Left lung (tissue), 10 donors: Measurements from ENCODE around the gene ARMC6. TPM values are rescaled to one million over a fixed set of nuclear protein-coding genes. Genes with fewer than 3 reads are reported as not detected.

ENCODE experiments used
- ATAC-seq: fragments of 200-7000 bp; cut with Tn5 transposase; one replicate; pipeline ENCODE4 v1.9.1; 2020; ENCODE audit warnings: moderate library complexity
- DNase-seq, 4 donors: peaks; one replicate each; pipeline ENCODE4 v3.0.0-alpha.2; 2013 to 2020
- H3K27ac ChIP-seq, 2 donors: fragments of 200-600 bp; sonication (generic) in 1 of 2; one replicate each; pipeline versions ENCODE4 v1.5.0 to v1.8.0; 2020 to 2021
- H3K27me3 ChIP-seq, 2 donors: fragments of 200-600 bp; sonication (generic) in 1 of 2; one replicate each; pipeline versions ENCODE4 v1.5.0 to v1.8.0; 2020 to 2021
- H3K36me3 ChIP-seq, 2 donors: fragments of 200-600 bp; sonication (generic) in 1 of 2; one replicate each; pipeline versions ENCODE4 v1.5.0 to v1.8.0; 2020 to 2021
- H3K4me1 ChIP-seq, 2 donors: fragments of 200-600 bp; one replicate each; pipeline ENCODE4 v1.8.0; 2021
- H3K4me3 ChIP-seq, 2 donors: fragments of 200-600 bp; sonication (generic) in 1 of 2; one replicate each; pipeline versions ENCODE4 v1.5.0 to v1.8.0; 2020 to 2021; ENCODE audit warnings: mild to moderate bottlenecking in 1 of 2
- H3K9me3 ChIP-seq, 2 donors: fragments of 200-600 bp; sonication (generic) in 1 of 2; one replicate each; pipeline versions ENCODE4 v1.5.0 to v1.8.0; 2020 to 2021
- intact Hi-C, 2 donors: fragments of 100-400 bp; cut with DNase I; formaldehyde crosslinking; loops; one replicate each; pipeline versions ENCODE4 v1.11.2 to v1.14.2; 2022
- polyA plus RNA-seq, 6 donors: library from polyadenylated mRNA; unstranded; fragments of 120-200 nt; gene quantifications; one replicate each; pipeline ENCODE4 v1.2.1, GENCODE V29; 2013; ENCODE audit not compliant: insufficient read length in 6 of 6
- total RNA-seq, 2 donors: library from RNA; stranded (reverse); fragmentation: NEBNext Ultra II Directional; extraction: Animal tissue kit (Norgen Biotek cat#: 25700); gene quantifications; one replicate each; pipeline ENCODE4 v1.2.1, GENCODE V29; 2021
- TF ChIP-seq, protein P1 (sequence below), 2 donors: fragments of 200-600 bp; sonication (generic) in 1 of 2; IDR thresholded peaks; one replicate each; pipeline versions ENCODE4 v1.5.0 to v1.8.0; 2021; ENCODE audit warnings: antibody characterized with exemption in 2 of 2
- donor health status: DM: no; HTN: yes; CAD: no.
- donor health status: DM: no; HTN: no; CAD: no.

ARMC6 gene
- total and polyA plus RNA-seq, 8 donors: 23.7 to 37.9 (median 34.0) TPM

DNA sequence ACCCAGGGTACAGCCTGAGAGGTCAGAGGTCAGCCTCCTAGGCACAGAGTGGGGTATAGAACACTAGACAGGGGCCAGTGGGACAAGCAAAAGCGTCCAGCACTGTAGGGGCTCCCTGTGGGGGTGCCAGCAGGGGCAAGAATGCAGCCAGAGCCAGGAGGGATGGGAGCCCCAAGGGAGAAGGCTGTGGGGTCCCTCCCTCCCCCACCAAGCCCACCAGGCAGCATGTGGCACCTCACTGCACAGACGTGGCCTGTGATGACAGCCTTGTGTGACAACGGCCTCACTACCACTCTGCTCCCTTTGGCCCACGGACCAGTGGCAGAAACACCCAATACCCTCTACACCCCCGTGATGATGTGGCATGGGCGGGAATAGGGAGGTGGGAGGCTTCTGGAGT is 10.1 kb downstream of the ARMC6 start:
- ATAC-seq (no peak), DNase-seq (no peak)
- Histone ChIP-seq H3K27me3 (no peaks in the 10 kb centered on the region), H3K4me1 (peaks cover 0 to 13% of the 10 kb centered on the region in 2 donors), H3K9me3 (no peaks in the 10 kb centered on the region), H3K27ac (no peak overlapping the region), H3K4me3 (no peak overlapping the region), H3K36me3 (peaks cover 0 to 59% of the 10 kb centered on the region in 2 donors)
- TF ChIP-seq, protein P1, sequence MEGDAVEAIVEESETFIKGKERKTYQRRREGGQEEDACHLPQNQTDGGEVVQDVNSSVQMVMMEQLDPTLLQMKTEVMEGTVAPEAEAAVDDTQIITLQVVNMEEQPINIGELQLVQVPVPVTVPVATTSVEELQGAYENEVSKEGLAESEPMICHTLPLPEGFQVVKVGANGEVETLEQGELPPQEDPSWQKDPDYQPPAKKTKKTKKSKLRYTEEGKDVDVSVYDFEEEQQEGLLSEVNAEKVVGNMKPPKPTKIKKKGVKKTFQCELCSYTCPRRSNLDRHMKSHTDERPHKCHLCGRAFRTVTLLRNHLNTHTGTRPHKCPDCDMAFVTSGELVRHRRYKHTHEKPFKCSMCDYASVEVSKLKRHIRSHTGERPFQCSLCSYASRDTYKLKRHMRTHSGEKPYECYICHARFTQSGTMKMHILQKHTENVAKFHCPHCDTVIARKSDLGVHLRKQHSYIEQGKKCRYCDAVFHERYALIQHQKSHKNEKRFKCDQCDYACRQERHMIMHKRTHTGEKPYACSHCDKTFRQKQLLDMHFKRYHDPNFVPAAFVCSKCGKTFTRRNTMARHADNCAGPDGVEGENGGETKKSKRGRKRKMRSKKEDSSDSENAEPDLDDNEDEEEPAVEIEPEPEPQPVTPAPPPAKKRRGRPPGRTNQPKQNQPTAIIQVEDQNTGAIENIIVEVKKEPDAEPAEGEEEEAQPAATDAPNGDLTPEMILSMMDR (IDR thresholded peaks at IDR 0.05): no peak
- intact Hi-C loops: no loop called here

DNA sequence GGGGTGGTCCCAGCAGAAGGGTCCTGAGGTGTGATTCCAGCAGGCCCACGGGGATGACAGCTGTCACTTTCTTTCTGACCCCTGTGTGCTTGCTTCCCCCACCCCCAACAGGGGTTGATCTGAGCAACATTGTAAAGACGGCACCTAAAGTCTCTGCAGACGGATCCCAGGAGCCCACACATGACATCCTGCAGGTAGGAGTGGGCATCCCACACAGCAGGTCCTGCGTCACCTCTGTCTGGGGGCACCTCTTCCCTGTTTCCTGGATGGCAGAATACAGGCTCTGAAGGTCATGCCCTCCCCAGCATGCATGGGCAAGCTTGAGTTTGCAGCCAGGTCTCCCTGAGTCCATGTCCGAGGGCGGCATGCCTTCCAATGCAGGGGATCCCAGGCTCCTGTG is 10.5 kb downstream of the ARMC6 start:
- no peaks in the 10 kb centered on the region for H3K9me3 ChIP-seq
- H3K4me1 ChIP-seq: peaks cover 0 to 13% of the 10 kb centered on the region in 2 donors
- TF ChIP-seq, protein P1 (IDR thresholded peaks at IDR 0.05): no peak
- DNase-seq (no peak), ATAC-seq (no peak)
- no peak overlapping the region for H3K4me3 ChIP-seq
- intact Hi-C loops: no loop called here
- H3K36me3 ChIP-seq: peaks cover 0 to 59% of the 10 kb centered on the region in 2 donors
- no peaks in the 10 kb centered on the region for H3K27me3 ChIP-seq
- no peak overlapping the region for H3K27ac ChIP-seq

DNA sequence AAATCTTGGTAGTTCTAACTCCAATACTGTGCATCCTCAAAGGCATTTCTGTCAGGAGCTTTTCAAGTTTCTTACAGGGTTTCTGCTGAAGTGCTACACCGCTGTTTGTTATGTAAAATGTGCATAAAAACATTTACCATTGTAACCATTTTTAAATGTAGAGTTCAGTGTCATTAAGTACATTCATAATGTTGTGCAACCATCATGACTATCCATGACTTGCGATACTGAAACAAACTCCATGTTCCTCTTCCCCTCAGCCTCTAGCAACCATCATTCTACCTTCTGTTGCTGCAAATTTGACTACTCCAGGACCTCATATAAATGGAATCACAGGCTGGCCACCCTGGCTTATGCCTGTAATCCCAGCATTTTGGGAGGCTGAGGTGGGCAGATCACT is 16.0 kb downstream of the ARMC6 start:
- H3K4me3 ChIP-seq: no peak overlapping the region
- no peaks in the 10 kb centered on the region for H3K27me3 ChIP-seq
- TF ChIP-seq, protein P1 (IDR thresholded peaks at IDR 0.05): no peak
- H3K27ac ChIP-seq: no peak overlapping the region
- H3K9me3 ChIP-seq: no peaks in the 10 kb centered on the region
- no peaks in the 10 kb centered on the region for H3K4me1 ChIP-seq
- ATAC-seq: no peak
- no peak for DNase-seq
- intact Hi-C loops: no loop called here
- peaks cover 0 to 87% of the 10 kb centered on the region in 2 donors for H3K36me3 ChIP-seq

DNA sequence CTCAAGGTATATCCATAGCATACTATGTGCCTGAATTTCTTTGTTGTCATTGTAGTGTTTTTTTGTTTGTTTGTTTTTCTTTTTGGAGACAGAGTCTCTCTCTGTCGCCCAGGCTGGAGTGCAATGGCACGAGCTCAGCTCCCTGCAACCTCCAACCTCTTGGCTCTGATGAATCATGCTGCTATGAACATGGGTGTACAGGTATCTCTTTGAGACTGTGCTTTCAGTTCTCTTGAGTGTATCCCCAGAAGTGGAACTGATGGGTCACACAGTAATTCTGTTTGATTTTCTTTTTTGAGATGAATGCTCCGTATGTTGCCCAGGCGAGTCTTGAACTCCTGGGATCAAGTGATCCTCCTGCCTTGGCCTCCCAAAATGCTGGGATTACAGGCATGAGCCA is 16.7 kb downstream of the ARMC6 start:
- TF ChIP-seq, protein P1 (IDR thresholded peaks at IDR 0.05): no peak
- Histone ChIP-seq H3K9me3 (no peaks in the 10 kb centered on the region), H3K27ac (no peak overlapping the region), H3K4me1 (no peaks in the 10 kb centered on the region), H3K27me3 (no peaks in the 10 kb centered on the region), H3K36me3 (peaks cover 0 to 87% of the 10 kb centered on the region in 2 donors), H3K4me3 (no peak overlapping the region)
- DNase-seq (no peak), ATAC-seq (no peak)
- intact Hi-C loops: loop anchor here in 1 of 2 donors (10.0 kb wide), 1 partner anchor 85 kb away; the partner anchor contains the start of gene TMEM161A

DNA sequence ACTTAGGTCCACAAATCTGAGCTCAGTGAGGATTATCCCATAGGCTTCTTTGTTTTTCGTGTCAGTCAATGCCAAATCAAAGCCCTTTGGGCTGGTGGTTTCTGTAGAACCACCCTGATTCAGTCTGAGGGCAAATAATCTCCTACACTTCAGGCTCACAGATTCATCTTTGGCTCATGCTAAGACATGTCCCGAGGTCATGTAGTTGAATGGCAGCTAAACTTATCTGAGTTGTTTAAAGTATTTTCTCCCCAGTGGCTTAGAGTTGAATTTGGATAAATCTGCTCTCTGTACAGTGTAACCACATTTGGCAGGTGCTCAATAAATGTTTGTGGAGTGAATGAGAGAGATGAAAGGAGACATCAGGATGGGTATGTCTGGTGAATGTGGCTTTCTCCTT is 17.3 kb downstream of the ARMC6 start:
- Histone ChIP-seq H3K36me3 (peaks cover 0 to 87% of the 10 kb centered on the region in 2 donors), H3K9me3 (no peaks in the 10 kb centered on the region), H3K27ac (no peak overlapping the region), H3K4me1 (no peaks in the 10 kb centered on the region), H3K27me3 (no peaks in the 10 kb centered on the region), H3K4me3 (no peak overlapping the region)
- DNase-seq (no peak), ATAC-seq (no peak)
- TF ChIP-seq, protein P1 (IDR thresholded peaks at IDR 0.05): no peak
- intact Hi-C loops: loop anchor here in 1 of 2 donors (10.0 kb wide), 1 partner anchor 84 kb away; the partner anchor contains the start of gene TMEM161A
